HAP-1 (cell line): ENCODE data around the gene TCHP.
"Not testable (repeated sequence)": the region's sequence is repeated elsewhere in the genome, so short reads cannot be mapped to it uniquely, and the experiment has no call there.

ENCODE experiments used
- DNase-seq, 2 experiments: peaks; one replicate each; pipeline ENCODE4 v3.0.0-alpha.2; 2016 to 2020; ENCODE audit warnings: low spot score in 2 of 2
- H3K27me3 ChIP-seq: fragments of 250-450 bp; sonication (Bioruptor Pico); 2 replicates; pipeline ENCODE4 v1.5.1; 2020; ENCODE audit warnings: low read depth, mild to moderate bottlenecking, moderate library complexity
- H3K36me3 ChIP-seq: fragments of 250-450 bp; sonication (Bioruptor Pico); replicated peaks from 2 replicates; pipeline ENCODE4 v1.5.1; 2020; ENCODE audit warnings: mild to moderate bottlenecking
- H3K4me1 ChIP-seq: fragments of 250-450 bp; sonication (Bioruptor Pico); 2 replicates; pipeline ENCODE4 v1.5.1; 2020; ENCODE audit warnings: mild to moderate bottlenecking
- H3K4me3 ChIP-seq: fragments of 250-450 bp; sonication (Bioruptor Pico); 2 replicates; pipeline ENCODE4 v1.5.1; 2020; ENCODE audit warnings: mild to moderate bottlenecking, moderate library complexity
- H3K9me3 ChIP-seq: fragments of 250-450 bp; sonication (Bioruptor Pico); 2 replicates; pipeline ENCODE4 v1.5.1; 2020; ENCODE audit warnings: mild to moderate bottlenecking, moderate library complexity
- in situ Hi-C: fragments of 300-500 bp; cut with MboI; formaldehyde crosslinking; loops from 3 replicates; pipeline ENCODE4 v1.14.3; 2020; ENCODE audit warnings: low sequenced_read_pairs, inconsistent platforms, mixed read lengths

The TCHP gene

GRCh38 chr12:109888179-109889020 lies 11.7 kb upstream of the TCHP start:
- H3K9me3 ChIP-seq: no peaks in the 10 kb centered on the region
- no peak for DNase-seq
- no peaks in the 10 kb centered on the region for H3K27me3 ChIP-seq
- in situ Hi-C loops: no loop called here
- H3K4me3 ChIP-seq: no peak overlapping the region
- H3K4me1 ChIP-seq: no peaks in the 10 kb centered on the region
- H3K36me3 ChIP-seq: no peaks in the 10 kb centered on the region

DNA sequence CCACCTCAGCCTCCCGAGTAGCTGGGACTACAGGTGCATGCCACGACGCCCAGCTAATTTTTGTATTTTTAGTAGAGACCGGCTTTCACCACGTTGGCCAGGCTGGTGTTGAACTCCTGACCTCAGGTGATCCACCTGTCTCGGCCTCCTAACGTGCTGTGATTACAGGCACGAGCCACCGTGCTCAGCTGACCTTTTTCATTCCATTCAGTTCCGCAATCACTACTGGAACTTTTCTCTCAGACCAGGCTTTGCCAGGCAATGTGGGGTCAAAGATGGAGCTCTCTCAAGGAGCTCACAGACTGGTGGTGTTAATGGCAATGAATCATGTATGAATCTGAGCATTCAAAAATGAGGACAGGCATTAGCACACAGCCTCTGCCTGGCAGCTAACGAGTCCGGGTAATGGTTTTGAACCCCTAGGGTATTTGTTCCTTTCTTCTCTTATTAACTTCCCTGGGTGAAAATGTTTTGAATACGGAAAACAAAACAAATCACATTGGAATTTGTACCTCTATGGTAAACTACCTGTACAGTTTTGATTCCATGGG lies 9.4 kb upstream of the TCHP start:
- in situ Hi-C loops: no loop called here
- no peak for DNase-seq

DNA sequence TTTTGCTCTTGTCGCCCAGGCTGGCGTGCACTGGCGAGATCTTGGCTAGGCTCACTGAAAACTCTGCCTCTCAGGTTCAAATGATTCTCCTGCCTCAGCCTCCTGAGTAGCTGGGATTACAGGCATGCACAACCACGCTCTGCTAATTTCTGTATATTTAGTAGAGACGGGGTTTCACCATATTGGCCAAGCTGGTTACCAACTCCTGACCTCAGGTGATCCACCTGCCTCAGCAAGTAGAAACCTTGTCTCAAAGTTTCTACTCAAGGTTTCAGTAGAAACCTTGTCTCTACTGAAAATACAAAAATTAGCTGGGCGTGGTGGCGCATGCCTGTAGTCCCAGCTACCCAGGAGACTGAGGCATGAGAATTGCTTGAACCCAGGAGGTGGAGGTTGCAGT lies 8.3 kb upstream of the TCHP start:
- in situ Hi-C loops, H3K4me1 ChIP-seq, H3K27me3 ChIP-seq, DNase-seq, H3K36me3 ChIP-seq, H3K9me3 ChIP-seq, H3K4me3 ChIP-seq: not testable (repeated sequence)

More for the DNA sequence above, 9.4 kb upstream of the TCHP start:
- no peaks in the 10 kb centered on the region for H3K27me3 ChIP-seq
- no peaks in the 10 kb centered on the region for H3K9me3 ChIP-seq
- no peaks in the 10 kb centered on the region for H3K36me3 ChIP-seq
- H3K4me1 ChIP-seq: no peaks in the 10 kb centered on the region
- no peak overlapping the region for H3K4me3 ChIP-seq

- no peaks in the 10 kb centered on the region for H3K36me3 ChIP-seq
- in situ Hi-C loops: no loop called here
- H3K4me3 ChIP-seq: no peak overlapping the region
- no peak for DNase-seq
- no peaks in the 10 kb centered on the region for H3K9me3 ChIP-seq
- H3K27me3 ChIP-seq: no peaks in the 10 kb centered on the region
- no peaks in the 10 kb centered on the region for H3K4me1 ChIP-seq
Measured at GRCh38 chr12:109892165-109892715, 7.8 kb upstream of the TCHP start.

GRCh38 chr12:109892748-109893147 lies 7.3 kb upstream of the TCHP start:
- in situ Hi-C loops: no loop called here
- Histone ChIP-seq H3K4me1 (no peaks in the 10 kb centered on the region), H3K9me3 (no peaks in the 10 kb centered on the region), H3K4me3 (no peak overlapping the region), H3K36me3 (no peaks in the 10 kb centered on the region), H3K27me3 (no peaks in the 10 kb centered on the region)
- DNase-seq: no peak

- H3K27me3 ChIP-seq: no peaks in the 10 kb centered on the region
- in situ Hi-C loops: no loop called here
- no peak overlapping the region for H3K4me3 ChIP-seq
- DNase-seq: no peak
- no peaks in the 10 kb centered on the region for H3K9me3 ChIP-seq
- H3K36me3 ChIP-seq: no peaks in the 10 kb centered on the region
- H3K4me1 ChIP-seq: no peaks in the 10 kb centered on the region
Measured at GRCh38 chr12:109893261-109893995, 6.6 kb upstream of the TCHP start.

- H3K4me3 ChIP-seq: no peak overlapping the region
- H3K9me3 ChIP-seq: no peaks in the 10 kb centered on the region
- DNase-seq: no peak
- H3K27me3 ChIP-seq: no peaks in the 10 kb centered on the region
- peaks cover 5% of the 10 kb centered on the region; the same call in 1 of the 2 replicates for H3K4me1 ChIP-seq
- no peaks in the 10 kb centered on the region for H3K36me3 ChIP-seq
- in situ Hi-C loops: no loop called here
Measured at GRCh38 chr12:109894939-109895338, 5.1 kb upstream of the TCHP start.

DNA sequence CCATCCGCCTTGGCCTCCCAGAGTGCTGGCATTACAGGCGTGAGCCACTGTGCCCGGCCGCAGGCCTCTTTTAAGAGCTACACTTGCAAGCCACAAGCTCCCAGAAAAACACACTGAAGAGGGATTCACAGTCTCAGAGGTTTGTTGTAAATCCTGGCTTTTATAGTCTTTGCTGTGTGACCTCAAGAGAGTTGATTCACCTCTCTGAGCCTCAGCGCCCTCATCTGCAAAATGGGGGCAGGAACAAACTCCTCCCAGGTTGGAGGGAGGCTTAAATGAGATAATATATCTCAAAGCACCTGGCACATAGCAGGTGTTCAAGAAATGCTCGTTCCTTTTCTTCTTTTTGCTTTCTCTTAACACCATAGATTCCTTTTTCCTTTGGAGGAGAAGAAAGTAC lies 3.9 kb upstream of the TCHP start:
- no peaks in the 10 kb centered on the region for H3K36me3 ChIP-seq
- no peaks in the 10 kb centered on the region for H3K9me3 ChIP-seq
- DNase-seq: no peak
- in situ Hi-C loops: no loop called here
- no peaks in the 10 kb centered on the region for H3K27me3 ChIP-seq
- peaks cover 10% of the 10 kb centered on the region for H3K4me1 ChIP-seq
- no peak overlapping the region for H3K4me3 ChIP-seq

- in situ Hi-C loops: no loop called here
- H3K27me3 ChIP-seq: no peaks in the 10 kb centered on the region
- peaks cover 18% of the 10 kb centered on the region for H3K4me1 ChIP-seq
- no peaks in the 10 kb centered on the region for H3K9me3 ChIP-seq
- H3K4me3 ChIP-seq: no peak overlapping the region
- DNase-seq: no peak
- H3K36me3 ChIP-seq: no peaks in the 10 kb centered on the region
Measured at GRCh38 chr12:109897029-109897428, 3.0 kb upstream of the TCHP start.

DNA sequence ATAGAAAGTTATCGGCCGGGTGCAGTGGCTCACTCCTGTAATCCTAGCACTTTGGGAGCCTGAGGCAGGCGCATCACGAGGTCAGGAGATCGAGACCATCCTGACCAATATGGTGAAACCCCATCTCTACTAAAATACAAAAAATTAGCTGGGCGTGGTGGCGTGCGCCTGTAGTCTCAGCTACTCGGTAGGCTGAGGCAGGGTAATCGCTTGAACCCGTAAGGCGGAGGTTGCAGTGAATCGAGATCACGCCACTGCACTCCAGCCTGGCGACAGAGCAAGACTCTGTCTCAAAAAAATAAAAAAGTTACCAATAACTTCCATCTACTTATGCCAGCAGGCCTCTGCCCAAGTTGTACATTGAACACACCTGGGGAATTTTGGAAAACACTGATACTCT lies 729 bp upstream of the TCHP start:
- Histone ChIP-seq H3K4me1 (peaks cover 18% of the 10 kb centered on the region), H3K4me3 (peak overlapping the region; percentile 60; the same call in 1 of the 2 replicates), H3K36me3 (peaks cover 15% of the 10 kb centered on the region)
- DNase-seq, H3K9me3 ChIP-seq, in situ Hi-C loops, H3K27me3 ChIP-seq: not testable (repeated sequence)

- in situ Hi-C loops: no loop called here
- Histone ChIP-seq H3K27me3 (no peaks in the 10 kb centered on the region), H3K36me3 (peaks cover 28% of the 10 kb centered on the region), H3K4me3 (peak overlapping the region; percentile 60), H3K4me1 (peaks cover 18% of the 10 kb centered on the region), H3K9me3 (no peaks in the 10 kb centered on the region)
- DNase-seq: peak; percentile 29 to 50
Measured at GRCh38 chr12:109900752-109901580, 892 bp downstream of the TCHP start.

- in situ Hi-C loops: no loop called here
- DNase-seq: no peak
- H3K36me3 ChIP-seq: peaks cover 47% of the 10 kb centered on the region
- H3K4me3 ChIP-seq: no peak overlapping the region
- H3K4me1 ChIP-seq: peaks cover 18% of the 10 kb centered on the region
- H3K9me3 ChIP-seq: no peaks in the 10 kb centered on the region
- no peaks in the 10 kb centered on the region for H3K27me3 ChIP-seq
Measured at GRCh38 chr12:109902891-109903418, 2.9 kb downstream of the TCHP start.

GRCh38 chr12:109905301-109905700 lies 5.2 kb downstream of the TCHP start:
- peaks cover 56% of the 10 kb centered on the region for H3K36me3 ChIP-seq
- H3K9me3 ChIP-seq: no peaks in the 10 kb centered on the region
- H3K27me3 ChIP-seq: no peaks in the 10 kb centered on the region
- peaks cover 12% of the 10 kb centered on the region for H3K4me1 ChIP-seq
- H3K4me3 ChIP-seq: no peak overlapping the region
- in situ Hi-C loops: no loop called here
- DNase-seq: no peak
